H1 (cell line): Measurements from ENCODE around the gene ZFP64. TPM values are rescaled to one million over a fixed set of nuclear protein-coding genes. Genes with fewer than 3 reads are reported as not detected.

Experiments
- CTCF ChIA-PET: fragments of 300-600 bp; sonication (Branson Sonifier 250); formaldehyde crosslinking; loops from one replicate; lab custom pipeline; 2021; ENCODE audit not compliant: partially characterized antibody; lab: Charles Lee
- POLR2A ChIA-PET: fragments of 300-600 bp; sonication (Branson Sonifier 250); formaldehyde crosslinking; loops from one replicate; lab custom pipeline; 2021; ENCODE audit warnings: inconsistent platforms; ENCODE audit not compliant: partially characterized antibody; lab: Charles Lee
- DNase-seq, 2 experiments: peaks; one replicate each; pipeline versions ENCODE4 v3.0.0 to v3.0.0-alpha.2; 2010 to 2022; ENCODE audit warnings: low spot score in 2 of 2, low read depth in 1 of 2, mixed read lengths in 1 of 2
- FAIRE-seq: peaks from 2 replicates; lab custom pipeline; 2011; peaks lifted over from hg19 to GRCh38; lab: Jason Lieb, UNC
- H2AFZ ChIP-seq: 2 replicates; pipeline ENCODE4 v1.8.1; 2012; ENCODE audit warnings: low read length, inconsistent platforms
- H2AK5ac ChIP-seq: 2 replicates; pipeline ENCODE4 v1.6.1; 2013; ENCODE audit warnings: low read depth, low read length
- H2BK120ac ChIP-seq: replicated peaks from 2 replicates; pipeline ENCODE3; 2013; ENCODE audit warnings: low read depth, low read length, inconsistent platforms
- H2BK12ac ChIP-seq: 2 replicates; pipeline ENCODE4 v1.6.1; 2013; ENCODE audit warnings: low read depth, low read length
- H2BK15ac ChIP-seq: 2 replicates; pipeline ENCODE4 v1.6.1; 2013; ENCODE audit warnings: low read length
- H2BK20ac ChIP-seq: 2 replicates; pipeline ENCODE4 v1.6.1; 2013; ENCODE audit warnings: low read length
- H2BK5ac ChIP-seq: 2 replicates; pipeline ENCODE4 v1.6.1; 2013; ENCODE audit warnings: low read depth, low read length
- H3K14ac ChIP-seq: 2 replicates; pipeline ENCODE4 v1.6.1; 2013; ENCODE audit warnings: inconsistent platforms; ENCODE audit not compliant: insufficient read length
- H3K18ac ChIP-seq: 2 replicates; pipeline ENCODE4 v1.6.1; 2013; ENCODE audit warnings: low read length; ENCODE audit errors: extremely low read depth
- H3K23ac ChIP-seq: 2 replicates; pipeline ENCODE4 v1.6.1; 2013; ENCODE audit warnings: inconsistent platforms; ENCODE audit not compliant: insufficient read length
- H3K23me2 ChIP-seq: 2 replicates; pipeline ENCODE4 v1.6.1; 2013; ENCODE audit warnings: low read depth, low read length
- H3K27ac ChIP-seq: 2 replicates; pipeline ENCODE4 v1.6.1; 2011; ENCODE audit warnings: low read depth, low read length, inconsistent platforms
- H3K27me3 ChIP-seq, 4 experiments: replicated peaks in 1 of 4; 1 replicate in 1 of 4; 2 replicates in 3 of 4; pipeline versions ENCODE4 v1.6.1 to v1.8.1; 2011 to 2013; ENCODE audit warnings: low read length in 3 of 4, mild to moderate bottlenecking in 3 of 4, inconsistent platforms in 2 of 4, mixed read lengths in 2 of 4, moderate library complexity in 1 of 4; ENCODE audit not compliant: control insufficient read depth in 3 of 4, insufficient read depth in 3 of 4; ENCODE audit errors: extremely low read depth in 1 of 4
- H3K36me3 ChIP-seq, 4 experiments: 2 replicates each; pipeline versions ENCODE4 v1.6.1 to v1.8.1; 2011 to 2013; ENCODE audit warnings: mild to moderate bottlenecking in 4 of 4, low read length in 3 of 4, moderate library complexity in 2 of 4, control low read depth in 1 of 4, inconsistent platforms in 1 of 4; ENCODE audit not compliant: insufficient read depth in 4 of 4, control insufficient read depth in 2 of 4
- H3K4ac ChIP-seq: replicated peaks from 2 replicates; pipeline ENCODE3; 2013; ENCODE audit warnings: low read length, low read depth, mixed read lengths, inconsistent platforms; ENCODE audit not compliant: insufficient read length
- H3K4me1 ChIP-seq, 4 experiments: replicated peaks in 1 of 4; 1 replicate in 1 of 4; 2 replicates in 3 of 4; pipeline versions ENCODE4 v1.6.1 to v1.8.1; 2011 to 2013; ENCODE audit warnings: low read length in 3 of 4, inconsistent platforms in 2 of 4, mixed read lengths in 1 of 4; ENCODE audit not compliant: insufficient read depth in 4 of 4, control insufficient read depth in 3 of 4
- H3K4me2 ChIP-seq, 2 experiments: 2 replicates each; pipeline versions ENCODE4 v1.6.1 to v1.8.1; 2011 to 2013; ENCODE audit warnings: low read depth in 2 of 2, low read length in 2 of 2, control low read depth in 1 of 2, inconsistent platforms in 1 of 2, mild to moderate bottlenecking in 1 of 2; ENCODE audit not compliant: insufficient read depth in 1 of 2
- H3K4me3 ChIP-seq, 4 experiments: fragments of 200-600, 300-600 bp in 1 of 4; sonication (generic), shearing (Covaris generic), sonication (Bioruptor Twin) in 1 of 4; 2 replicates each; pipeline versions ENCODE4 v1.5.1 to v1.8.1; 2011 to 2016; ENCODE audit warnings: low read length in 4 of 4, low read depth in 3 of 4, control low read depth in 2 of 4, inconsistent platforms in 2 of 4, mild to moderate bottlenecking in 2 of 4, mixed read lengths in 1 of 4, moderate library complexity in 1 of 4; ENCODE audit not compliant: insufficient read depth in 2 of 4; ENCODE audit errors: extremely low read depth in 1 of 4
- H3K56ac ChIP-seq: replicated peaks from 2 replicates; pipeline ENCODE3; 2013; ENCODE audit warnings: low read depth, mild to moderate bottlenecking, mixed read lengths, low read length, inconsistent platforms; ENCODE audit not compliant: insufficient read length
- H3K79me1 ChIP-seq: 2 replicates; pipeline ENCODE4 v1.6.1; 2013; ENCODE audit warnings: low read depth, low read length, control low read depth
- H3K79me2 ChIP-seq, 2 experiments: 2 replicates each; pipeline versions ENCODE4 v1.6.1 to v1.8.1; 2012 to 2013; ENCODE audit warnings: low read length in 2 of 2, mild to moderate bottlenecking in 2 of 2, inconsistent platforms in 1 of 2; ENCODE audit not compliant: insufficient read depth in 2 of 2, control insufficient read depth in 1 of 2
- H3K9ac ChIP-seq, 4 experiments: replicated peaks in 1 of 4; 1 replicate in 1 of 4; 2 replicates in 3 of 4; pipeline versions ENCODE4 v1.6.1 to v1.8.1; 2011 to 2013; ENCODE audit warnings: low read depth in 3 of 4, low read length in 3 of 4, control low read depth in 2 of 4, mild to moderate bottlenecking in 2 of 4, moderate library complexity in 2 of 4, inconsistent platforms in 1 of 4; ENCODE audit errors: extremely low read depth in 1 of 4
- H3K9me3 ChIP-seq, 2 experiments: 2 replicates each; pipeline versions ENCODE4 v1.6.1 to v1.8.1; 2012 to 2013; ENCODE audit warnings: mild to moderate bottlenecking in 2 of 2, moderate library complexity in 2 of 2, control low read depth in 1 of 2, inconsistent platforms in 1 of 2, low read depth in 1 of 2, low read length in 1 of 2, mixed read lengths in 1 of 2; ENCODE audit not compliant: insufficient read depth in 2 of 2
- H4K20me1 ChIP-seq, 2 experiments: replicated peaks in 1 of 2; 2 replicates each; pipeline versions ENCODE3 to v1.8.1; 2011 to 2013; ENCODE audit warnings: inconsistent platforms in 2 of 2, low read length in 2 of 2, mild to moderate bottlenecking in 1 of 2; ENCODE audit not compliant: insufficient read depth in 2 of 2, control insufficient read depth in 1 of 2
- H4K5ac ChIP-seq: 2 replicates; pipeline ENCODE4 v1.6.1; 2013; ENCODE audit warnings: low read length, low read depth, mixed read lengths, inconsistent platforms; ENCODE audit not compliant: insufficient read length
- H4K8ac ChIP-seq: 2 replicates; pipeline ENCODE4 v1.8.0; 2013; ENCODE audit warnings: mild to moderate bottlenecking, moderate library complexity, low read length, inconsistent platforms; ENCODE audit not compliant: insufficient read depth; ENCODE audit errors: extremely low read depth
- H4K91ac ChIP-seq: replicated peaks from 2 replicates; pipeline ENCODE3; 2013; ENCODE audit warnings: low read length, mixed read lengths, inconsistent platforms; ENCODE audit not compliant: insufficient read length
- ASH2L ChIP-seq: fragments of 200-600, 300-600 bp; sonication (generic); IDR thresholded peaks from one replicate; pipeline ENCODE4 v1.7.1; 2017; ENCODE audit warnings: low read length
- BCL11A ChIP-seq, 2 experiments: IDR thresholded peaks; one replicate each; pipeline ENCODE4 v1.6.1; 2011; ENCODE audit warnings: low read depth in 2 of 2, low read length in 2 of 2, mild to moderate bottlenecking in 2 of 2
- CREB1 ChIP-seq: IDR thresholded peaks from 2 replicates; pipeline ENCODE4 v1.6.1; 2012; ENCODE audit warnings: inconsistent platforms
- JUND ChIP-seq: IDR thresholded peaks from 2 replicates; pipeline ENCODE4 v1.6.1; 2011; ENCODE audit warnings: mild to moderate bottlenecking, improper control_type of control experiment, low read length
- PHF8 ChIP-seq: fragments of 200-600 bp; sonication (generic); conservative IDR thresholded peaks from 2 replicates; pipeline ENCODE4 v1.7.1; 2012; ENCODE audit warnings: low read depth, mild to moderate bottlenecking, inconsistent platforms, low read length, moderate library complexity
- POU5F1 ChIP-seq: IDR thresholded peaks from 2 replicates; pipeline ENCODE4 v1.6.1; 2011; ENCODE audit warnings: low read depth, mild to moderate bottlenecking, low read length, moderate library complexity
- RNF2 ChIP-seq: fragments of 200-900, 300-1000 bp; sonication (generic); IDR thresholded peaks from 2 replicates; pipeline ENCODE4 v1.7.1; 2016; ENCODE audit warnings: borderline replicate concordance, low read depth, mild to moderate bottlenecking, antibody characterized with exemption, low read length; ENCODE audit not compliant: poor library complexity, severe bottlenecking; ENCODE audit errors: missing control alignments
- SUZ12 ChIP-seq: fragments of 200-600 bp; sonication (generic); IDR thresholded peaks from 2 replicates; pipeline ENCODE4 v1.6.1; 2012; ENCODE audit warnings: mild to moderate bottlenecking, inconsistent platforms, low read length, moderate library complexity, mixed read lengths
- WGBS, 2 experiments: shearing (Covaris generic) in 1 of 2; methylation state at CpG; one replicate each; pipeline versions ENCODE4 v1.1.6 to v1.1.7; 2013 to 2015; ENCODE audit warnings: low lambda C conversion rate in 2 of 2, mixed read lengths in 2 of 2, inconsistent platforms in 1 of 2, low coverage in 1 of 2, missing lambda C conversion rate in 1 of 2; ENCODE audit not compliant: insufficient replicate concordance in 2 of 2, insufficient coverage in 1 of 2, insufficient read length in 1 of 2; ENCODE audit errors: extremely low coverage in 1 of 2, missing lambda C conversion rate in 1 of 2; 5-methylcytosine and 5-hydroxymethylcytosine counted together
- long read RNA-seq, 2 experiments: library from RNA in 1 of 2; library from capped mRNA in 1 of 2; stranded (forward); transcript quantifications; one replicate each; pipeline ENCODE4 v2.0.0, GENCODE V29; 2021; ENCODE audit warnings: inconsistent platforms in 1 of 2
- polyA minus RNA-seq, 3 experiments: library from RNA; depleted of rRNA, polyadenylated mRNA; stranded (reverse); fragments of >200 nt; gene quantifications; 1 replicate in 2 of 3; 2 replicates in 1 of 3; pipeline ENCODE4 v1.2.3, GENCODE V29; 2011
- polyA plus RNA-seq, 7 experiments: library from polyadenylated mRNA; depleted of rRNA in 3 of 7; stranded (reverse) in 5 of 7; unstranded in 2 of 7; fragments of >200 nt in 5 of 7; fragments of 200-250 nt in 2 of 7; gene quantifications; 1 replicate in 5 of 7; 2 replicates in 1 of 7; 4 replicates in 1 of 7; pipeline versions ENCODE4 v1.2.1 to v1.2.3, GENCODE V29; 2011 to 2013; ENCODE audit warnings: missing spikeins in 2 of 7, mixed read lengths in 2 of 7
- total RNA-seq: library from RNA; stranded (reverse); fragmentation: NEBNext Ultra II Directional; extraction: Animal tissue kit (Norgen Biotek cat#: 25700); gene quantifications from 2 replicates; pipeline ENCODE4 v1.2.1, GENCODE V29; 2021

ZFP64 gene
- total RNA-seq = 25.3 and 26.2 TPM in 2 replicates
- 43.7 and 46.1 TPM in 2 replicates for polyA plus RNA-seq (2011; rRNA removed)
- 33.6 TPM for polyA plus RNA-seq (2011; cell fraction: cytosol; rRNA removed)
- polyA plus RNA-seq (2011; cell fraction: nucleus; rRNA removed) = 37.7 TPM
- 15.3 to 26.8 TPM (median 25.1 TPM) in 4 replicates for polyA plus RNA-seq (2012, experiment 1 of 2)
- polyA plus RNA-seq (2012, experiment 2 of 2) = 17.4 TPM
- 14.2 TPM for polyA plus RNA-seq (2013, experiment 1 of 2)
- 15.0 TPM for polyA plus RNA-seq (2013, experiment 2 of 2)
- polyA minus RNA-seq (2011; rRNA and poly(A)+ RNA removed) = 79.3 and 83.1 TPM in 2 replicates
- polyA minus RNA-seq (2011; cell fraction: cytosol; rRNA and poly(A)+ RNA removed) = 34.9 TPM
- polyA minus RNA-seq (2011; cell fraction: nucleus; rRNA and poly(A)+ RNA removed) = 85.0 TPM
- long read RNA-seq, experiment 1, transcript ZFP64-201 (6 exons, 3,264 nt) = major isoform, 10 of 26 reads
- long read RNA-seq, experiment 1, partial matches to known transcripts = 5 of 26 reads
- long read RNA-seq, experiment 1, other reads (novel, unspliced or antisense) = 9 of 26 reads
- long read RNA-seq, experiment 2, partial matches to known transcripts = 2 of 7 reads
- long read RNA-seq, experiment 2, other reads (novel, unspliced or antisense) = 3 of 7 reads

DNA sequence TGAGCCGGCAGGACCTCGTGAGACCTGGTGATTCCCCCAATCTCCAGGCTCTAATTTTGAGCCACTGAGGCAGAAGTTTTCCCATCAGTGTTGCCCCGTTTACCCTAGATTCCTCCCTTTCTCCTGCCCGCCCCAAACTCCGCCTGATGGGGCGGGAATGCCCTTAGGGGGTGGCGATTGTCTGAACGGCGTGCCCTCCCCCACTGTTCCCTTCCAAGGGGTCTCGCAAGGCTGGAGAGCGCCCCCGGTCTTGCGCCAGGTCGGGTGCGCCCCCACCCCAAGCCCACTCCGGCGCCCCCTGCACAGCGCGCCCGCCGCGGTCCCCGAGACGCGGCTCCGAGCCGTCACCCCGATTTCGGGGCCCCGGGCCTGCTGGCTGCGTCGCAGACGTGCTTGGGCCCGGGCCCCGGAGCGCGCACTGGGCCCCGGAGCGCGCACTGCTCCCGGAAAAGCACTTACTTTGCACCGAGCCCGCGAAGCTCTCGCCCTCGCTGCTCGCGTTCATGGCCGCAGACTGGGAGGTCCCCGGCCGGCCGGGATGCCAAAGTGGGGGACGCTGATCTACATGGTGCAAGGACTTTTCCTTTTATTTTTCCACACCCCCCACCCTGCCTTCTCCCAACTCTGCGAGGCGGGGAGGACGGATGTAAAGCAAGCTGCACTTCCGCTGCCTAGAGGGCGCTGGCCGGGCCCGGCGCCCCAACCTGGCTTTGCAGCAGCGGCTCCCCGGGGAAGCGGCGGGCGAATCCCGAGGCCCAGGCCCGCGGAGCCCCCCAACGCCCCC lies at the start of gene ZFP64:
ZFP64 (minus strand) TSS at position 648 of the 784 bp plus-strand sequence; CDS start at position 505, 143 bp downstream.
- H3K4ac ChIP-seq = peak within 1 kb of the TSS; percentile 81
- H3K23ac ChIP-seq = no peak within 1 kb of the TSS
- H3K79me2 ChIP-seq = peaks cover 0 to 26% of the 10 kb centered on the region in 2 experiments; a peak in 3 of 4 replicates
- peak within 1 kb of the TSS; percentile 87 for H2BK5ac ChIP-seq
- H3K9me3 ChIP-seq = no peaks in the 10 kb centered on the region
- CTCF ChIA-PET = interaction anchor here (0.9 to 1.3 kb wide), 3 partner anchors 9 to 90 kb away, joined by 3 to 4 read pairs (median 3); no protein-coding TSS in a partner anchor
- no peak within 1 kb of the TSS for H2AK5ac ChIP-seq
- no peak within 1 kb of the TSS for H2BK12ac ChIP-seq
- H4K5ac ChIP-seq = peak within 1 kb of the TSS; percentile 97
- H3K23me2 ChIP-seq = peaks cover 7% of the 10 kb centered on the region
- H3K27me3 ChIP-seq = no peaks in the 10 kb centered on the region
- peak in 1 of 2 experiments; percentile 87 for DNase-seq
- peak within 1 kb of the TSS; percentile 82 for H2AFZ ChIP-seq
- H3K56ac ChIP-seq = peak within 1 kb of the TSS; percentile 70
- H4K20me1 ChIP-seq = no peaks in the 10 kb centered on the region
- peak within 1 kb of the TSS; percentile 91 for H4K8ac ChIP-seq
- H3K4me2 ChIP-seq = peak within 1 kb of the TSS; percentile 78 to 91
- POLR2A ChIA-PET = interaction anchor here (0.6 to 2.6 kb wide), 13 partner anchors 10 to 427 kb away, joined by 3 to 13 read pairs (median 4); no protein-coding TSS in a partner anchor
- no peak for FAIRE-seq
- WGBS, 2 experiments = 2% methylated on average over 58 of the region's 70 CpGs; no CpG with 5 or more reads in 1 of the 2 experiments
- peak within 1 kb of the TSS; percentile 61 for H4K91ac ChIP-seq
- H3K4me1 ChIP-seq = peaks cover 0 to 7% (median 2%) of the 10 kb centered on the region in 4 experiments; a peak in 4 of 7 replicates
- H2BK120ac ChIP-seq = no peak within 1 kb of the TSS
- peak within 1 kb of the TSS; percentile 74 to 80 (median 76) for H3K9ac ChIP-seq
- no peak within 1 kb of the TSS for H3K14ac ChIP-seq
- H2BK20ac ChIP-seq = no peak within 1 kb of the TSS
- peaks cover 4% of the 10 kb centered on the region; the same call in 1 of the 2 replicates for H3K79me1 ChIP-seq
- H3K36me3 ChIP-seq = peaks cover 0 to 5% (median under 1%) of the 10 kb centered on the region in 4 experiments; a peak in 3 of 8 replicates
- H3K18ac ChIP-seq = peak within 1 kb of the TSS; percentile 97
- no peak within 1 kb of the TSS for H2BK15ac ChIP-seq
- peak within 1 kb of the TSS; percentile 58 to 87 (median 82) for H3K4me3 ChIP-seq
- peak within 1 kb of the TSS; percentile 75 for H3K27ac ChIP-seq
- TF ChIP-seq BCL11A (IDR thresholded peaks at IDR 0.05; ENCODE audit: low read depth in 2 of 2, low read length in 2 of 2) (no peak), SUZ12 (0 out of 2 replicates have a peak, but pooled peaks have one; percentile 25), PHF8 (0 out of 2 replicates have a peak, but pooled peaks have one; percentile 72), CREB1 (peak; percentile 36; the same call in 1 of the 2 replicates), POU5F1 (no peak), RNF2 (no peak), JUND (0 out of 2 replicates have a peak, but pooled peaks have one; percentile 5), ASH2L (peak; percentile 98)
